A549 (cell line): ENCODE data around the gene NLRC3. TPM values are rescaled to one million over a fixed set of nuclear protein-coding genes. Genes with fewer than 3 reads are reported as not detected.

Source experiments
- ATAC-seq, 2 experiments: fragments of 200-7000 bp in 1 of 2; fragments of >200 bp in 1 of 2; cut with Nextera tagmentation in 1 of 2; cut with Tn5 transposase in 1 of 2; 3 replicates each; pipeline versions ENCODE4 v1.8.0 to v1.9.1; 2018 to 2020; ENCODE audit warnings: mild to moderate bottlenecking in 1 of 2, moderate library complexity in 1 of 2
- CTCF ChIA-PET: fragments of 300-600 bp; sonication (Branson Sonifier 250); formaldehyde crosslinking; extraction: SDS; loops from one replicate; lab custom pipeline; 2021; ENCODE audit warnings: antibody characterized with exemption, inconsistent platforms; lab: Yijun Ruan, JAX
- POLR2A ChIA-PET: fragments of 350-600 bp; formaldehyde crosslinking; extraction: SDS; loops from one replicate; lab custom pipeline; 2021; ENCODE audit warnings: antibody characterized with exemption, inconsistent platforms; lab: Yijun Ruan, JAX
- DNase-seq, 2 experiments: peaks; one replicate each; pipeline versions ENCODE4 v3.0.0 to v3.0.0-alpha.2; 2011 to 2016; ENCODE audit warnings: low read depth in 1 of 2, low spot score in 1 of 2
- FAIRE-seq: peaks from 2 replicates; lab custom pipeline; 2011; peaks lifted over from hg19 to GRCh38; lab: Jason Lieb, UNC
- H3K27ac ChIP-seq, 2 experiments: fragments of >200 bp; sonication (Bioruptor Twin); formaldehyde crosslinking; 3 replicates each; pipeline ENCODE4 v1.5.1; 2016 to 2017
- H3K4me1 ChIP-seq: fragments of >200 bp; sonication (Bioruptor Twin); formaldehyde crosslinking; 3 replicates; pipeline ENCODE4 v1.6.1; 2016
- H3K4me2 ChIP-seq: fragments of >200 bp; sonication (Bioruptor Twin); formaldehyde crosslinking; 3 replicates; pipeline ENCODE4 v1.6.1; 2016
- H3K4me3 ChIP-seq: fragments of >200 bp; sonication (Bioruptor Twin); formaldehyde crosslinking; 3 replicates; pipeline ENCODE4 v1.5.1; 2016
- H3K9me3 ChIP-seq: fragments of >200 bp; sonication (Bioruptor Twin); formaldehyde crosslinking; 3 replicates; pipeline ENCODE4 v1.6.1; 2016
- ATOH8 ChIP-seq: fragments of 250-450 bp; sonication (Bioruptor Pico); IDR thresholded peaks from 2 replicates; pipeline ENCODE4 v1.5.0; 2020; ENCODE audit warnings: low read depth, mild to moderate bottlenecking, moderate library complexity
- BHLHE40 ChIP-seq: IDR thresholded peaks from 2 replicates; pipeline ENCODE4 v1.6.1; 2012; ENCODE audit warnings: low read depth, low read length, inconsistent platforms
- CEBPB ChIP-seq, 2 experiments: fragments of >200 bp in 1 of 2; sonication (Bioruptor Twin) in 1 of 2; formaldehyde crosslinking in 1 of 2; IDR thresholded peaks; 2 replicates each; pipeline ENCODE4 v1.6.1; 2012 to 2016
- CHD2 ChIP-seq: fragments of 150-350 bp; IDR thresholded peaks from 2 replicates; pipeline ENCODE4 v1.6.1; 2014; ENCODE audit warnings: low read length; ENCODE audit not compliant: partially characterized antibody
- CHD4 ChIP-seq: fragments of 200-600 bp; sonication (generic); IDR thresholded peaks from 2 replicates; pipeline ENCODE4 v1.6.1; 2016; ENCODE audit warnings: antibody characterized with exemption, mild to moderate bottlenecking, borderline replicate concordance
- EHMT2 ChIP-seq: fragments of 200-600 bp; sonication (generic); IDR thresholded peaks from 2 replicates; pipeline ENCODE4 v1.6.1; 2016; ENCODE audit warnings: antibody characterized with exemption, low read depth, mild to moderate bottlenecking, moderate library complexity
- EP300 ChIP-seq, 2 experiments: fragments of >200 bp; sonication (Bioruptor Twin); formaldehyde crosslinking; IDR thresholded peaks; 2 replicates in 1 of 2; 3 replicates in 1 of 2; pipeline ENCODE4 v1.6.1; 2016 to 2017
- FOSL2 ChIP-seq, 2 experiments: fragments of 450-650 bp in 1 of 2; fragments of >200 bp in 1 of 2; sonication (Bioruptor Twin) in 1 of 2; formaldehyde crosslinking; IDR thresholded peaks; 2 replicates each; pipeline versions ENCODE4 v1.5.0 to v1.6.1; 2016 to 2020; ENCODE audit warnings: mild to moderate bottlenecking in 1 of 2, moderate library complexity in 1 of 2
- FOXS1 ChIP-seq: fragments of 250-450 bp; sonication (Bioruptor Pico); IDR thresholded peaks from 2 replicates; pipeline ENCODE4 v1.5.0; 2020; ENCODE audit warnings: mild to moderate bottlenecking, moderate library complexity
- HDAC2 ChIP-seq: fragments of 200-600 bp; sonication (generic); IDR thresholded peaks from 2 replicates; pipeline ENCODE4 v1.6.1; 2016
- JUN ChIP-seq, 2 experiments: fragments of >200 bp; sonication (Bioruptor Twin); formaldehyde crosslinking; IDR thresholded peaks; 2 replicates in 1 of 2; 3 replicates in 1 of 2; pipeline ENCODE4 v1.6.1; 2016 to 2017
- KDM5A ChIP-seq: fragments of 200-600 bp; sonication (generic); IDR thresholded peaks from 2 replicates; pipeline ENCODE4 v1.6.1; 2016; ENCODE audit warnings: antibody characterized with exemption, mild to moderate bottlenecking
- MYC ChIP-seq: IDR thresholded peaks from 2 replicates; pipeline ENCODE4 v1.6.1; 2012; ENCODE audit warnings: mild to moderate bottlenecking, inconsistent platforms, low read length, improper control_type of control experiment, borderline replicate concordance
- NR3C1 ChIP-seq: fragments of >200 bp; sonication (Bioruptor Twin); formaldehyde crosslinking; IDR thresholded peaks from 3 replicates; pipeline ENCODE4 v1.6.1; 2017
- RFX5 ChIP-seq: fragments of 450-650 bp; IDR thresholded peaks from 2 replicates; pipeline ENCODE4 v1.7.1; 2014; ENCODE audit warnings: antibody characterized with exemption, mild to moderate bottlenecking, moderate library complexity
- SREBF2 ChIP-seq: fragments of 450-650 bp; IDR thresholded peaks from 2 replicates; pipeline ENCODE4 v1.6.1; 2014; ENCODE audit warnings: mild to moderate bottlenecking, moderate library complexity
- TFCP2L1 ChIP-seq: fragments of 250-450 bp; sonication (Bioruptor Pico); IDR thresholded peaks from 2 replicates; pipeline ENCODE4 v1.5.0; 2021; ENCODE audit warnings: mild to moderate bottlenecking
- ZFP36 ChIP-seq: fragments of 450-650 bp; IDR thresholded peaks from 2 replicates; pipeline ENCODE4 v1.6.1; 2014; ENCODE audit warnings: borderline replicate concordance; ENCODE audit not compliant: partially characterized antibody
- WGBS: methylation state at CpG from one replicate; pipeline ENCODE4 v1.1.6; 2017; ENCODE audit errors: missing lambda C conversion rate; 5-methylcytosine and 5-hydroxymethylcytosine counted together
- polyA plus RNA-seq, 4 experiments: library from polyadenylated mRNA; depleted of rRNA in 3 of 4; stranded (reverse); fragments of >200 nt; fragmentation: RNase III in 1 of 4; extraction: RNeasy Plus Mini Kit Qiagen cat#74134 plus additional on column Dnase treatment in 1 of 4; gene quantifications; 2 replicates in 3 of 4; 3 replicates in 1 of 4; pipeline ENCODE4 v1.2.3, GENCODE V29; 2011 to 2017
- TF ChIP-seq, protein P1 (sequence below): IDR thresholded peaks from 2 replicates; pipeline ENCODE4 v1.6.1; 2012

The NLRC3 gene
- polyA plus RNA-seq, 2 of the 4 experiments (the other 2 are of a cell fraction), result 0.04 TPM; not detected in 1

DNA sequence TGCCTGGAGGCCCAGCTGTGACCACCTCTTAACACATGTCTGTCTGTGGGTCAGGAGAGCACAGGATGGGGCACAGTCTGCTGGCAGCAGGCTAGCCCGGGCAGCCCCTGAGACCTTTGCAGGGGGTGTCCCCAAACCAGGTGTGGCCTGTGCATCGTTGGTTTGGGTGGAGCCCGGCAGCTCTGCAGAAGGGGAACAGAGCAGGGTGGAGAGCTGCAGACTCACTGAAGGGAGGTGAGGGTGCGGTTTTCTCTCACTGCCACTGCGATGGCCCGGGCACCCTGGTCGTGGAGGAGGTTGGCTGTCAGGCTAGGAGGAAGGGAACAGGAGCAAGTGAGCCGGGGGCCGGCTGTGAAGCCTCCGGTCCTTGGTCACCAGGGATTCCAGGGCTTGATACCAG lies 28.8 kb downstream of the NLRC3 start:
- ChIA-PET CTCF (interaction anchor here (0.9 to 1.3 kb wide), 2 partner anchors 15 to 20 kb away, joined by 3 to 5 read pairs; no protein-coding TSS in a partner anchor), POLR2A (no interaction called here)
- Histone ChIP-seq H3K4me3 (no peak overlapping the region), H3K4me1 (no peaks in the 10 kb centered on the region), H3K4me2 (no peak overlapping the region), H3K27ac (no peak overlapping the region), H3K9me3 (no peaks in the 10 kb centered on the region)
- FAIRE-seq (no peak), DNase-seq (no peak), ATAC-seq (peak; percentile 10 to 13; a peak in 1 of 6 replicates)
- 34% methylated on average over 7 of the region's 10 CpGs for WGBS
- no peak for TF ChIP-seq NR3C1
- TF ChIP-seq FOSL2 (IDR thresholded peaks at IDR 0.05), result no peak
- no peak for TF ChIP-seq FOSL2 (CRISPR knock-in tag; IDR thresholded peaks at IDR 0.05)
- TF ChIP-seq KDM5A, result no peak
- no peak for TF ChIP-seq EHMT2
- no peak for TF ChIP-seq CEBPB (IDR thresholded peaks at IDR 0.05)
- TF ChIP-seq CHD4, result no peak
- TF ChIP-seq HDAC2, result no peak
- no peak for TF ChIP-seq ZFP36
- TF ChIP-seq, protein P1, sequence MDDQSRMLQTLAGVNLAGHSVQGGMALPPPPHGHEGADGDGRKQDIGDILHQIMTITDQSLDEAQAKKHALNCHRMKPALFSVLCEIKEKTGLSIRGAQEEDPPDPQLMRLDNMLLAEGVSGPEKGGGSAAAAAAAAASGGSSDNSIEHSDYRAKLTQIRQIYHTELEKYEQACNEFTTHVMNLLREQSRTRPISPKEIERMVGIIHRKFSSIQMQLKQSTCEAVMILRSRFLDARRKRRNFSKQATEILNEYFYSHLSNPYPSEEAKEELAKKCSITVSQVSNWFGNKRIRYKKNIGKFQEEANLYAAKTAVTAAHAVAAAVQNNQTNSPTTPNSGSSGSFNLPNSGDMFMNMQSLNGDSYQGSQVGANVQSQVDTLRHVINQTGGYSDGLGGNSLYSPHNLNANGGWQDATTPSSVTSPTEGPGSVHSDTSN, result no peak
- TF ChIP-seq BHLHE40, result no peak
- no peak for TF ChIP-seq CHD2

- WGBS, result 73% methylated on average over 15 of the region's 15 CpGs
- CTCF ChIA-PET, result interaction anchor here (1.3 kb wide), 1 partner anchor 16 kb away, joined by 5 read pairs; no protein-coding TSS in a partner anchor
- no peak overlapping the region for H3K4me2 ChIP-seq
- H3K27ac ChIP-seq, result no peak overlapping the region
- no peaks in the 10 kb centered on the region for H3K4me1 ChIP-seq
- POLR2A ChIA-PET, result no interaction called here
- FAIRE-seq, result no peak
- no peak for TF ChIP-seq EP300 (IDR thresholded peaks at IDR 0.05)
- TF ChIP-seq, protein P1, result no peak
- TF ChIP-seq FOXS1 (CRISPR knock-in tag), result no peak
- no peak for TF ChIP-seq SREBF2
- TF ChIP-seq JUN (IDR thresholded peaks at IDR 0.05), result no peak
- TF ChIP-seq, all 56 proteins: peak for 0
- DNase-seq (no peak), ATAC-seq (no peak)
- Histone ChIP-seq H3K9me3 (no peaks in the 10 kb centered on the region), H3K4me3 (no peak overlapping the region)
Observed at GRCh38 chr16:3546986-3547682, 30.1 kb downstream of the NLRC3 start.

GRCh38 chr16:3542601-3543373 lies 34.4 kb downstream of the NLRC3 start:
- no peak for FAIRE-seq
- Histone ChIP-seq H3K4me3 (no peak overlapping the region), H3K9me3 (no peaks in the 10 kb centered on the region), H3K4me1 (no peaks in the 10 kb centered on the region), H3K27ac (no peak overlapping the region), H3K4me2 (no peak overlapping the region)
- TF ChIP-seq CHD2 (no peak), RFX5 (no peak), MYC (no peak), TFCP2L1 (no peak), ATOH8 (CRISPR knock-in tag) (no peak), ZFP36 (no peak)
- DNase-seq, result no peak
- POLR2A ChIA-PET, result no interaction called here
- ATAC-seq, result peak; percentile 29 to 38; a peak in 3 of 6 replicates
- 89% methylated on average over 6 of the region's 6 CpGs for WGBS
- CTCF ChIA-PET, result interaction anchor here (1.3 kb wide), 1 partner anchor 10 kb away, joined by 3 read pairs; no protein-coding TSS in a partner anchor
